ENCODE measurements around the gene PIANP.

Gene PIANP

DNA sequence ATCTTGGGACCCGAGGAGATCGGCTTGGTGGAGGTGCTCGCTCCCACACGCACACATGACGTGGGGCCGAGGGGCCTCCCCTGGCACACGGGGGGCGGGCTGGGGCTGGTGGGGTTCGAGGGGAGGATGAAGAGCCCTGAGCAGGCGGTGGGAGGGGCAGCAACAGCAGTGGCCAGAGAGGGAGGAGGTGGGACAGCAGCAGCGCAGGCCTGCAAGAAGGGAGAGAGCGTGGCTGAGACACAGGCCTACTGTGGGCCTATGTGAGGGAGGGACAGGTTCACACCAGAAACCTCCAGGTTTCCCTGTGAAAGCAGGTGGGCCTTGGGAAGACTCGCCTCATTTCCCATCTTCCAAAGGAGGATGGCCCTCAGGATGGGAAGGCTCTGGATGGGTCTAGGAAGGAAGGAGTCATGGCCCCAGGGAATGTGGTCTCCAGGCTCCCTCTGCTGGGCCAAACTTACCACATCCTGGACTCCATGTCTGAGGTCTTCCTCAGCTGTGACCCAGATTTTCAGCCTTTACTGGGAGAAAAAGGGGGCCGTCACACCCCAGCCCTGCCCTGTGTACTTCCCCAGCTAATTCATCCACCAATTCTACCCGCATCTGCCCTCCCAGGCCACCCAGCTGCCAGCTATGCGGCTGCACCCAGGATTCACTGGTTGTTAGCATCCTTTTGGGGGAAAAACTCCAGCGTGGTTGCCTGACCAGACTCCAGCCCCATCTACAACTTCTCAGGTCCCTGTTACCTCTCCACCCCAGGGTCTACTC, 2.8 kb downstream of the PIANP start:
- Mint-ChIP-seq H3K4me3 (no peak overlapping the region), H3K27ac (no peak overlapping the region), H3K9me3 (no peaks in the 10 kb centered on the region), H3K4me1 (peaks cover 20% of the 10 kb centered on the region), H3K27me3 (peaks cover 72% of the 10 kb centered on the region), H3K36me3 (no peaks in the 10 kb centered on the region)
- CTCF ChIA-PET = interaction anchor here (0.9 to 3.2 kb wide), 7 partner anchors 13 to 144 kb away, joined by 3 to 17 read pairs (median 4); no protein-coding TSS in a partner anchor
- peak; percentile 46 for DNase-seq

DNA sequence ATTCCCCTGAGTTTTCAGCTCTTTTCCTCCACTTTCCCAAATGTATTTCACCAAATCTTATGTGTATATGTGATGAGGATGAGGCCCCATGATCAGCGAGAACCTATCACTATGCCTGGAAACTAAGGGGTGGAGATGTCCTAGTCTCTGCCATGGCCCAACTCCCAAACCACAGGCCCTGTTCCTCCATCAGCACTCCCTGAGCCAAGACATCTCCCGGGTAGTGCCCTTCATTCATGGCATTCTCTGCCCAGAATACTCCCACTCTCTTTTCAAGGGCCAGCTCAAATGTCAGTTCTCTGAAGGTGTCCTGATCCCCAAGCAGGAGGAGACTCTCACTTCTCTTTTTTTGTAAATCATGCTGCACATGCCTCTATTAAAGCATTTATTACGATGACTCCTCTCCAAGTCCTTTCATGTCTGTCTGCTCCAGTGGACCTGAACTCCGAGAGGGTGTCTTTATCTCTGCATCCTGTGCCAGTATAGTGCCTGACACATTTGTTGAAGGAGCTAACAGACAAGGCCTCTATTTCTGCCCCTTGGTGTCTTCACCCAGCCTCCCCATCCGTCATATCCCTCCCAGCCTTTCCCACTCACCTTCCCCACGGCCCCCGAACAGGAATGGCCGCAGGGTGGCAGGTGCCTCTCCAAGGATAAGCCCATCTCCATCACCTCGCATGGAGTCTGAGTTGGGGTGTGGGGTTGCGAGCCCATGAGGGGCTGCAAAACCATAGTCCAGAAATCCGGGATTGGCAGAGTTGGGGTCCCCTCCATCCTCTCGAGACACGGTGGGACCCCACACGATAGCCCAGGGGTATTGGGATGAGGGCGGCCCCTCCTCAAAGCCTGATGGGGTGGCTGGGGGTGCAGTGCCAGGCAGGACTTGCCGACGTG, 3.7 kb downstream of the PIANP start:
- H3K27me3 Mint-ChIP-seq = peaks cover 64% of the 10 kb centered on the region
- H3K36me3 Mint-ChIP-seq = no peaks in the 10 kb centered on the region
- DNase-seq = no peak
- H3K4me1 Mint-ChIP-seq = peaks cover 20% of the 10 kb centered on the region
- H3K4me3 Mint-ChIP-seq = no peak overlapping the region
- CTCF ChIA-PET = interaction anchor here (1.0 to 3.2 kb wide), 3 partner anchors 77 to 127 kb away, joined by 3 to 17 read pairs (median 3); no protein-coding TSS in a partner anchor
- no peaks in the 10 kb centered on the region for H3K9me3 Mint-ChIP-seq
- no peak overlapping the region for H3K27ac Mint-ChIP-seq

DNA sequence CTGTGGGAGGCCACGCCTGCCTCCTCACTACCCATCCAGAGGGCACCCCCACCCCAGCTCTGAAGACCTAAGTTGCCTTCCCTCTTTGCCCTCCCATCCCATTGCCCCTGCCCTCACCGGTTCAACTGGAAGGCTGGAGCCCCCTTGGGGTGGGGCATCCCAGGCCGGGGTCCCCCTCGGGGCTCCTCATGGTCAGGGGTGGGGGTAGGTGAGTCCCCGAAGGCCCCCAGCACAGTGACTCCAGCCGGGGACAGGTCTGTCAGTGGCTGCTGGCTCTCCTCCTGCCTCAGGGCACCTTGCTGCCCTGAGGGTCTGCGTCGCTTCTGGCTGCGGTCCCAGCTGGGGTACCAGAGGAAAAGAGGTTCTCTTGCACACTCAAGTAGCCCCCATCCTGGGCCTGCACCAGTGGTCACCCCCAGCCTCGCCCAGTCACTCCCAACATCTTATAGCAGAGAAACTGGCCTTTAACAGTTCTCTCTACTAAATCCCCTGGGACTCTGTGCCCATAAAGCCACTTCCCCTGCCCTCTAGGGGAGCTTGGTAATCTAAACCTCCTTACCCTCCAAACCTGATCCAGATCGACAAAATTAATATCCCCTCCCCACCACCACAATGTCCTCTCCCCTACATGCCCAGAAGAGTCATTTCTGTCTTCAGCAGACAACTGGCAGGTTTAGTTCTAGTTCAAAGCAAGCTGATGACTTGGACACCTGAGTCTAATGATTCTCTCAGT, 5.1 kb downstream of the PIANP start:
- H3K9me3 Mint-ChIP-seq = no peaks in the 10 kb centered on the region
- no peak overlapping the region for H3K27ac Mint-ChIP-seq
- H3K36me3 Mint-ChIP-seq = no peaks in the 10 kb centered on the region
- H3K4me3 Mint-ChIP-seq = no peak overlapping the region
- H3K4me1 Mint-ChIP-seq = peaks cover 12% of the 10 kb centered on the region
- peaks cover 50% of the 10 kb centered on the region for H3K27me3 Mint-ChIP-seq
- CTCF ChIA-PET = interaction anchor here (1.0 to 3.2 kb wide), 3 partner anchors 11 to 90 kb away, joined by 3 to 17 read pairs (median 4); no protein-coding TSS in a partner anchor
- DNase-seq = no peak

DNA sequence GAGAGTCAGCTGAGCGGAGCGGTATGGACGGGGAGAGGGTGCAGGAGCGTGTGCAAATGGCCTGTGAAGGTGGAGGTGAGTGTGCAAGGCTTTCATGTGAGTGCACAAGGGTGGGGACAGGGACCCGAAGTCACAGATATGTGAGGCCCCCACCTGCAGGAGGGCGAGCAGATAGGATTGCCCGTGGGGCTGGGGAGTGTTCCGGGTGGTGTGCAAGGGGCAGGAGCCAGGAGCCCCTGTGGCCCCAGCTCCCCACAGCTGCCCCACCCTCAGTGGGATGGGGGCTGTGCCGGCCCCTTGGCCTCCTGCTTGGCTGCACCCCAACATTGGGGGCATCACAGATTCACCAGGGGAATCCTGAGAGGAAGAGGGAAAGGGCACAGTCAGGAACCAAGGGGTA, 5.9 kb downstream of the PIANP start:
- Mint-ChIP-seq H3K36me3 (no peaks in the 10 kb centered on the region), H3K27me3 (peaks cover 42% of the 10 kb centered on the region), H3K4me1 (peaks cover 17% of the 10 kb centered on the region), H3K4me3 (no peak overlapping the region), H3K9me3 (no peaks in the 10 kb centered on the region), H3K27ac (no peak overlapping the region)
- CTCF ChIA-PET = no interaction called here
- DNase-seq = no peak

DNA sequence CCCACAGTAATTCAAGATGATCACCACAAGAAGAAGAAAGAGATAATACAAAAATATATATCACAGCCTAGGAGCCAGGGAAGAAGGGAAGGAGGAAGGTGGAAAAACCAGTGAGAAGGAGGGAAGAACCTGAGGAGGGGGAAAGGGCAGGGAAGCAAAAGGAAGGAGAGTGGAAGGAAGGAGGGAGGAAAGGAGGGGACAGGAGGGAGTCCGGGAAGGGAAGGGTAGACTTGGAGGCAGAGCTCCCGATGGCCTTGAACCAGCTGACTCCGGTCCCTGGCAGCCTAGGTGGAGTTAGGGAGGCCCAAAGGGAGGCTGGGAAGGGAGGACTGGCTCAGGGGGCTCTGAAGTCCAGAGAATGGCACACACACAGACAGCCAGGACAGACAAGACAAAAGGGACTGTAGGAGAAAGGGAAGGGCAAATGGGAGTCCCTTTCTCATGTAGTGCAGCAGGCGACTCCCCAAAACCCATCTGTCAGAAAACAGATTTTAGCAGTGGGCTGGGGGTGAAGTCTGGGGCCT, 6.7 kb downstream of the PIANP start:
- H3K4me3 Mint-ChIP-seq = no peak overlapping the region
- peaks cover 34% of the 10 kb centered on the region for H3K27me3 Mint-ChIP-seq
- no peak overlapping the region for H3K27ac Mint-ChIP-seq
- H3K9me3 Mint-ChIP-seq = no peaks in the 10 kb centered on the region
- CTCF ChIA-PET = interaction anchor here (2.0 kb wide), 1 partner anchor 74 kb away, joined by 6 read pairs; no protein-coding TSS in a partner anchor
- H3K4me1 Mint-ChIP-seq = peaks cover 11% of the 10 kb centered on the region
- no peaks in the 10 kb centered on the region for H3K36me3 Mint-ChIP-seq
- DNase-seq = no peak

DNA sequence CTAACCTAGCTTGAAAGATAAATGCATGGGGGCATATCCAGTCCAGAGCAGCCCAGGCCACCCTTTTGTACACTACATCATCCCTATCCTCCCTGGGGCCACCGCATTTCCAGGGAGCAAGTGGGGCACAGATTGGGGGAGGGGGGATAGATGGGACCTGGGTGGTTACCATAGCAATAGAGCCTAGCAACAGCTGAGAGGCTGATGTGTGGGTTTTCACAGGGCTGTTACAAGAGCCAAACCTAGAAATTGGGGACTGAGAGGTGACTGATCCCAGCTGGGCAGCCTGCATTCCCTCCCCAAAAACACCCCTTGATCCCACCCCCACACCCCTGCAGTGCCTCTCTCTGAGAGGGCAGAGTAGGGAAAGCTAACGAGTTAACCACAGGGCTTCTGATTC, 7.7 kb downstream of the PIANP start:
- DNase-seq = no peak
- peaks cover 4% of the 10 kb centered on the region for H3K36me3 Mint-ChIP-seq
- H3K4me1 Mint-ChIP-seq = peaks cover 14% of the 10 kb centered on the region
- peaks cover 24% of the 10 kb centered on the region for H3K27me3 Mint-ChIP-seq
- H3K27ac Mint-ChIP-seq = no peak overlapping the region
- no peaks in the 10 kb centered on the region for H3K9me3 Mint-ChIP-seq
- no peak overlapping the region for H3K4me3 Mint-ChIP-seq
- CTCF ChIA-PET = interaction anchor here (1.2 to 2.0 kb wide), 3 partner anchors 9 to 73 kb away, joined by 3 to 6 read pairs (median 3); no protein-coding TSS in a partner anchor

DNA sequence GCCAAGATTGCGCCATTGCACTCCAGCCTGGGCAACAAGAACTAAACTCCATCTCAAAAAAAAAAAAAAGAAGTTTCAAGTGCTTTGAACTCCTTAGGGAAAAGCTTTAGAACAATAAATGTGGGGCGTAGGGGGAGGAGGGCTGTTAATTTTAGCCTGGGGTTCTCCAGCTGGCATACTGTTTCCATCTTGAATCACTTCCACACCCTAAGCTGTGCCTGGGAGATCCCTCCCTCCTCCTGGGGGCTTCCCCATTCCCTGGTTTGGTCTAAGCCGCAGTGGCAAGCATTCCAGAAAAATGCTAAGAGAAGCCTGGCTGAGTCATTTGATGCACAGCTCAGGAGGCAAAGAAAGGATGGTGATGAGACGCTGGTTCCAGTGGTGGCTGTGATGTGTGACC, 9.1 kb downstream of the PIANP start:
- no peak for DNase-seq
- CTCF ChIA-PET = interaction anchor here (0.5 kb wide), 1 partner anchor 1331 kb away, joined by 3 read pairs; no protein-coding TSS in a partner anchor
- peaks cover 27% of the 10 kb centered on the region for H3K4me1 Mint-ChIP-seq
- no peak overlapping the region for H3K27ac Mint-ChIP-seq
- H3K9me3 Mint-ChIP-seq = no peaks in the 10 kb centered on the region
- peaks cover 10% of the 10 kb centered on the region for H3K27me3 Mint-ChIP-seq
- no peak overlapping the region for H3K4me3 Mint-ChIP-seq
- H3K36me3 Mint-ChIP-seq = peaks cover 18% of the 10 kb centered on the region

DNA sequence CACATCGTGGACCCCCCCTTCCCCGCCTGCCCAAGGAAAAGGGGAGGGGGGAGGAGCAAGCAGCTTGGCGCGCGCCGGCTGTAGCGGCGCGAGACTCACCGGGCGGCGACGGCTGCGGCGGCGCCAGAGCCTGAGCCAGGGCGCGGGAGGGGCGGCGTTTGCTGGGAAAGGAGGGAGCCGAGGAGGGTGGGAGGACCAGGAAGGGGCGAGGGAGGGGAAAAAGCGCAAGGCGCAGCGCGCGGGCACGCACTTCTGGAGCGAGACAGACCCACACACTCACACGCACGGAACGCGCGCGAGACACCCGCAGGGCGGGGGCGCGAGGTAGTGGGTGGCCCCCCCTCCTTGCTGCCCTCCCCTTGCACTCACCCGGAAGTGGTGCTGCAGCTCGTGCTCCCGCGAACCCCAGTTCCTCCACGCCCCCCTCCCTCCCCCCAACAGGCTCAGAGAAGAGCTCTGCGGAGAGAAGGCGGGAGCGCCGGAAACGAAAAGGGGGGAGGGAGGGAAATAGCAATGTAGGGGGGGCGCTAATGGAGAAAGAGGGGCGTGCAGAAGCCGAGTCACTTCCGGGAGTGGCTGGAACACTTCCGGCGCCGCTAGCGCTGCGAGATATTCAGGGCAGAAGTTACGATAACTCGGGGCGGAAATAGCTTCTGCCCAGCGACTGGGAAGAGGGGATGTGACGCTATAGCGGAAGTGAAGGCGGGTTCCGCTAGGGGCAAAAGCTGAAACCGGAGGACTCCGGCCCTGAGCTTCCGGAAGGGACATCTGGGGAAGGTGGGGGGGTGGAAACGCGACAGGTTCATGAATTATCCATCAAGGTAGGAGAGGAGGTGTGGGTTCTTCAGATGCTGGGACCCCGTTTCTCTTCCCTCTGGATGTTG, 11.4 kb downstream of the PIANP start, which contains the start of gene ZNF384:
TSS of gene ZNF384 (minus strand) at position 377 of the 884 bp plus-strand sequence. CDS start 9,855 bp downstream, outside the sequence.
- CTCF ChIA-PET = interaction anchor here (0.5 to 1.7 kb wide), 9 partner anchors 10 to 137 kb away, joined by 3 to 7 read pairs (median 4); partner anchors contain the start of genes COPS7A and MLF2
- H3K4me1 Mint-ChIP-seq = peaks cover 45% of the 10 kb centered on the region
- no peaks in the 10 kb centered on the region for H3K9me3 Mint-ChIP-seq
- H3K4me3 Mint-ChIP-seq = peak within 1 kb of the TSS; percentile 95
- peaks cover 1% of the 10 kb centered on the region for H3K27me3 Mint-ChIP-seq
- H3K36me3 Mint-ChIP-seq = peaks cover 31% of the 10 kb centered on the region
- H3K27ac Mint-ChIP-seq = peak within 1 kb of the TSS; percentile 96
- peak; percentile 97 for DNase-seq

DNA sequence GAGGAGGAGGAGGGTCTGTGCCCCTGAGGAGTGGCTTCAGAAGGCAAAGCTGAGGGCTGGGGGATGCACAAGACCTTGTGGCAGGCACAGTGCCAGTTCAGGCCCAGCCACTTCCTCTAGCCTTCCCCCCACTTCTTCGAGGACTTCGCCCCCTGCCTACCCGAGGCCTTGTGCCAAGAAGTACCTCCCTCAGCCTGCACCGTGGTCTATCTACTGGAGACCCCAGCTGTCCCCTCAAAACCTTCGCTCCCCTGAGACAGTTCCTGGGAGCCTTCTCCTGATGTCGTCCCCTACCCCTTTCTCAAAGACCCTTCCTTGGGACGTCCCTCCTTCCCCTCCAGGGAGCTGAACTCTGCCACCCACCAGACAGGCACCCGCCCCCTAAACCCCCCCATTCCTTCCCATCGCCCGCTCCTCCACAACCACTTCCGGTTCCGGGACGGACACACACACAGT, 12.0 kb downstream of the PIANP start:
- Mint-ChIP-seq H3K4me1 (peaks cover 47% of the 10 kb centered on the region), H3K27ac (peak overlapping the region; percentile 96), H3K9me3 (no peaks in the 10 kb centered on the region), H3K4me3 (peak overlapping the region; percentile 95), H3K36me3 (peaks cover 31% of the 10 kb centered on the region), H3K27me3 (no peaks in the 10 kb centered on the region)
- CTCF ChIA-PET = interaction anchor here (0.5 to 1.7 kb wide), 7 partner anchors 34 to 138 kb away, joined by 3 to 7 read pairs (median 3); partner anchors contain the start of genes COPS7A and MLF2
- peak; percentile 54 for DNase-seq

DNA sequence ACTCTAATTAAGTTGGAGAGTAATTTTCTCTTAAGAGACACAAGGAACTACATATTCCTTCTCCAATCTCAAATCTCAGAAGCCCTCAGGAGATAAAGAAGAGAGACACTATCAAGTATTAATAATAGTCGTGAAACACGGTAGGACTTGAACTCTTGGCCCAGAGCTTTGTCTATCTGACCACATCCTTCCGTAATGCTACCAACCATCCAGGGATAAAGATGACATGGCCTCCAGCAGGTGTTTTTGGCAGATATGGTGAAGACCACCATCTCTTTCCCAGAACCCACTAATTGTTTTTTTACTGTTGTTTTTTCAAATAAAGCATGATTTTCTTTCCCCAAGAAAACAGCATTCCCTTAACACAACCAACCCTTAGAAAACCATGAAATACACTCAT, 14.8 kb downstream of the PIANP start:
- H3K36me3 Mint-ChIP-seq = peaks cover 43% of the 10 kb centered on the region
- no peak for DNase-seq
- H3K9me3 Mint-ChIP-seq = no peaks in the 10 kb centered on the region
- H3K4me1 Mint-ChIP-seq = peaks cover 58% of the 10 kb centered on the region
- no peaks in the 10 kb centered on the region for H3K27me3 Mint-ChIP-seq
- no peak overlapping the region for H3K4me3 Mint-ChIP-seq
- CTCF ChIA-PET = interaction anchor here (3.9 kb wide), 1 partner anchor 66 kb away, joined by 30 read pairs; no protein-coding TSS in a partner anchor
- H3K27ac Mint-ChIP-seq = peak overlapping the region; percentile 59

DNA sequence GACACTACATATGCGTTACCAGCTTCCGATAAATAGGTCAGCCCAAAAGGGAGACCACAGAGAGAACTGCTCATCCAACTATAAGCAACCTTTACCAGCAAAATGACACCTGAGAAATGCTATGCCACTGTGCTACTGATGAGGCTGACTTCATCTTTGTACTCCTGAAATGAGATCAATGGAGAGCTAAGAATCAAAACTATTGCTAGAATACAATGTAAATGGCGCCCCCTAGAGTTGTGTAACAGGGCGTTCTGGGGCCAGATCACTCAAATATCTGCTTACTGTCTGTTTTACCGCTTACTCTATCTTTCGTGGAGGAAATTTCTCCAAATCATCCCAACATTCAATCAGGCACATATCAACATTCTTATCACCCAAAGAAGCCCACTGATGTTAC, 16.0 kb downstream of the PIANP start:
- Mint-ChIP-seq H3K27me3 (no peaks in the 10 kb centered on the region), H3K36me3 (peaks cover 44% of the 10 kb centered on the region), H3K4me3 (no peak overlapping the region), H3K4me1 (peaks cover 53% of the 10 kb centered on the region), H3K9me3 (no peaks in the 10 kb centered on the region), H3K27ac (peak overlapping the region; percentile 54)
- CTCF ChIA-PET = interaction anchor here (0.7 to 3.9 kb wide), 20 partner anchors 8 to 219 kb away, joined by 3 to 30 read pairs (median 4); partner anchors contain the start of gene COPS7A
- DNase-seq = peak; percentile 67

DNA sequence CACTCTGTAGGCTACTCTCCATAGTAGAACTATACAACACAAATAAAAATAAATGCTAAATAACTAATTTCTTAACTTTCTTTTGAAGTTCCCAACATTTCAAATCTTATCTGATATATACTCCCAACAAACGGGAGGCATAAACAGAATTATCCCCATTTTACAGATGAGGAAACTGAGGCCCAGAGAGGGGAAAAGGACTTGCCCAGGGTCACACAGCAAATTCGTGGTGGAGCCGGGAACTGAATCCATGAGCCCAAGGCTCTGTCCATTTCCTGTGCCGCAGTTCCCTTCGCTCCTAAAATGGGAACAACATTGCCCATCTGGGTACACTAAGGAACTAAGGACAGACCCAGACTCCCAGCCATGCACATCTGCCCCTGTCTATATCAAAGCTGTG, 23.7 kb downstream of the PIANP start:
- Mint-ChIP-seq H3K27me3 (no peaks in the 10 kb centered on the region), H3K36me3 (peaks cover 68% of the 10 kb centered on the region), H3K27ac (no peak overlapping the region), H3K9me3 (no peaks in the 10 kb centered on the region), H3K4me3 (no peak overlapping the region), H3K4me1 (peaks cover 6% of the 10 kb centered on the region)
- DNase-seq = no peak
- CTCF ChIA-PET = interaction anchor here (1.0 kb wide), 1 partner anchor 8 kb away, joined by 3 read pairs; no protein-coding TSS in a partner anchor

Data from activated naive CD4-positive, alpha-beta T cell treated with anti-CD3 and anti-CD28 coated beads, Interleukin-2, amount 10 ng/mL, durations not matched to agents 7 days and 5 days (primary cell).